Measurements from ENCODE around the gene CACNA1I. TPM values are rescaled to one million over a fixed set of nuclear protein-coding genes. Genes with fewer than 3 reads are reported as not detected.

CACNA1I gene
- total RNA-seq, 2 donors from 2014 or later: 0.05 to 0.09 TPM

DNA sequence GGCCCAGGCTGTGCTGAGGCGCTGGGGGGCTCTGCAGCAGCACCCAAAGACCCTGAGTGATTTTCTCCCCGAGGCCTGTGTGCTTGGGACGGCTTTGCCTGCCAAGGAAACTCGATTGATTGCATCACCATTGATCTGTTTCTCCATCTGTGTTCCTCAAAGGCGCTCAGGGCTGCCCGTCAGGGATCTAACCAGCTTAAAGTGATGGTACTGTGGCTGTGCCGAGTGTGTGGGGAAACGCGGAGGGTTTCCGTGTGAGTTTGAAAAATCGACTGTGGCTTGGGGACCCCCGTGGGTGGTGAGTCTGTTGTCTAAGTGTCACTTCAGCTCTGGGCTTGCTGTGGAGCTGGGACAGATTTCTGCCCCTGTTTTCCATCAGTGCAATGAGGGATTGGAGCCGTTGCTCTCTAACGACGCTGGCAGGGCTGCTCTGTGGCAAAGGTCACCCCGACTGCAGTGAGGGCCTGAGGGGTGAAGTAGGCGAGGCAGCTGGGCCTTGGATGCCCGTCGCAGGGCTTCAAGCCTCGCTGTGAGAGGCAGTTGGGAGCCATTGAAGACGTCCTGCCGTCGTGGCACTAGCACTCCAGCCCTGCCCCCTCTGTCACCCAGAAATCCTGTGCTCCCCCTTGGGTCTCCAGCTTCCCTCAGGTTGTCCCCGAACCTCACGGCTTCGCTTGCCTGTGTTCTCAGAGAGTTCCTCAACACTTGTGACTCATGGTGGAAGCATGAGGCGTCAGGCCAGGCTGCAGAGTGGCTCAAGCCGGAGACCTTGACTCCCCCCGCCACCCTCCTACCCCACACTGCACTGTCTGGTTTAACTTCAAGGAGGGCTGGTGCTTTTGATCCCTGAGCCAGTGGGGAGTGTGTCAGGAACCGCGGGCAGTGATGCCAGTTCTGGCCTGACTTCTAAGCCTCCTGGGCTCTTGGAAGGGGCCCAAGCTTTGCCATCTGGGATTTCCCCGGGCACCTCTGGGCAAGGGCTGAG lies 21.8 kb downstream of the CACNA1I start:
- intact Hi-C loops (cut with DNase I): no loop called here
- DNase-seq (ENCODE audit: low spot score): no peak

DNA sequence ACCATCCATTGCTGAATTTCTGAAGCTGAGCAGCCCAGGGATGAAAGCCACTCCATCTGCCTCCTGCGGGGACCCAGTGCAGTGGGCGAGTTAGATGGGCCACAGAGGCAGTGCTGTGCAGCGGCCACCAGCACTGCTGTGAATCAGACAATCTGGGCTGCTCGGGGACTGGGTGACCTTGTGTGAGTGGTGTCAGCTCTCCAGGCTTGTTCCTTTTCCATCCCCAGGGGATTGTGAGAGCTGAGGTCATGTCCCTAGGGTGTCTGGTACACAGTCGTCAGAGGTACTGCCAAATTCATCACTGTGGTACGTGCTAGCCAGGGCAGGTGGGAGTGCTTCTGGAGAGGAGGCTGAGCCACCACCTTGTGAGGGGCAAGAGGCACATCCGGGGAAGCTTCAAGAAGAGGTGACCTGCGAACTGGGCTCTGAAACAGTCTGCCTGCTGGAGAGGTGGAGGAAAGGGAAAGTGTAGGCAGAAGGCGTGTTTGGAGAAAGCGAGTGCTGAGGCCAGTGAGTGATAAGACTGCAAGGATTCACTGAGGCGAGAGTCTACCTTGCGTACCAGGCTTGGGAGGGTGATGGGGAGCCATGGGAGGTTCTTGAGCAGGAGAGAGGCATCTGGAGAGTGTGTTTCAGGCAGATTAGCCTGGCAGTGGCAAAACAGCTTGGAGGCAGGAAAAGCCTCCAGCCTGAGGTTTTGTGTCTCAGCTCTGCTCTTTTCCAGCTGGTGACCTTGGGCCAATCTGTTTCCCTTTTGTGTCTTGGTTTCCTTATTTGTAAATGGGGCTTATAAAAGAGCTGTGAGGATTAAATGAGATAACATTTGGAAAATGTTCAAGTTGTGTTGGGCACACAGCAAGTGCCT lies 22.7 kb downstream of the CACNA1I start:
- DNase-seq (ENCODE audit: low spot score): no peak
- intact Hi-C loops (cut with DNase I): no loop called here

DNA sequence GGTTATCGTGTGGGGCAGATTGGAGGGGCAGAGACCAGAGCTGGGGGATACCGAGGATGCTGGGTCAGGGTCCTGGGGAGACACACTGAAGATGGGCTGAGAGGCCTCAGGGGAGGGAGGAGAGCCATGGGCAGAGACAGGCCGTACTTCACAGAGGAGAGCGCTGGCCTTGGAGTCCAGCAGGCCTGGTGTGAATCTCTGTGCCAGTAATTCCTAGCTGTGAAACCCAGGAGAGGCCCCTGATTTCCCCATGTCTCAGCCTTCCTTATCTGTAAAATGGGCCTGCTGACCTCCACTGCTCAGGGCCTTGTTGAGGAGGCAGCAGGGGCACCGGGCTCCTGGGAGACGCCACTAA lies 23.4 kb downstream of the CACNA1I start:
- intact Hi-C loops (cut with DNase I): no loop called here
- DNase-seq (ENCODE audit: low spot score): no peak

DNA sequence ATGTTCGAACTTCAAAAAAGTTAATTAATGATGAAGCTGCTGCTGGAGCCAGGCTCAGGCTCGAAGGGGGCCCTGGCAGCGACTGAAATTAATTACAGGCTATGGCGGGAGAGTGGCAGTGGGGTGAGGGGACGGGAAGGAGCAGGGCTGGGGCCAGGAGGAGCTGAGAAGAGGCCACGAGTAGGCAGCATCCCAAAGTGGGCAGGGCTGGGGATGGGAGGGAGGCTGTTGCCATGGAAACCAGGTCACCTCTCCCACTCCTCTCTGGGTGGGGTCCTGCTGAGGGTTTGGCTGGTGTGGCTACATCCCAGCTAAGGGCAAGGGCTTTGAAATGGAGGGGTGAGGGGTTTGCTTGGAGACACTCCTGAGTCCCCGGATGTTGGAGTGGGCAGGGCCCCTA lies 23.9 kb downstream of the CACNA1I start:
- intact Hi-C loops (cut with DNase I): no loop called here

DNA sequence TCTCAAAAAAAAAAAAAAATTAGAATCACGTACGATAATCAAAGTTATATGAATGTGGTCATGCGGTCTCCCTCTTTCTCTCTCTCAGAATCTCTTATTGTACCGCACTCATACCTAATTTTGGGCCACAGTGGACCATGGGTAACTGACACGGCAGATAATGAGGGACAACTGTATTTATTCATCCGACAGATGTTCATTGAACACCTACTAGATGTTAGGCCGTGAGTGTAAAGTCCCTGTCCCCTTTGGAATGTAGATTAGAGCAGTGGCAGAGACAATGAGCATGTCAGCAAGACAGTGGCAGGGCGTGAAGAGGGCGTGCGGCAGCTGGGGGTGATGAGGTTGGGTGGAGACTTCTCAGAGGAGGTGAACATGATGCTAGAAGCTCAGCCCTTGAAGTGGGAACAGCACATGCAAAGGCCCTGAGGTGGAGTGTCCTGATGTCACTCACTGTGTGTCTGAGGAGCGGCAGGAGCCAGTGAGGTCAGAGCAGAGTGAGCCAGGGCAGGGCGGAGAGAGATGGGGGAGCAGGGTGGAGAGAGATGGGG lies 25.1 kb downstream of the CACNA1I start:
- intact Hi-C loops (cut with DNase I): no loop called here
- DNase-seq (ENCODE audit: low spot score): no peak

More for the DNA sequence above, 23.9 kb downstream of the CACNA1I start:
- no peak for DNase-seq (ENCODE audit: low spot score)

DNA sequence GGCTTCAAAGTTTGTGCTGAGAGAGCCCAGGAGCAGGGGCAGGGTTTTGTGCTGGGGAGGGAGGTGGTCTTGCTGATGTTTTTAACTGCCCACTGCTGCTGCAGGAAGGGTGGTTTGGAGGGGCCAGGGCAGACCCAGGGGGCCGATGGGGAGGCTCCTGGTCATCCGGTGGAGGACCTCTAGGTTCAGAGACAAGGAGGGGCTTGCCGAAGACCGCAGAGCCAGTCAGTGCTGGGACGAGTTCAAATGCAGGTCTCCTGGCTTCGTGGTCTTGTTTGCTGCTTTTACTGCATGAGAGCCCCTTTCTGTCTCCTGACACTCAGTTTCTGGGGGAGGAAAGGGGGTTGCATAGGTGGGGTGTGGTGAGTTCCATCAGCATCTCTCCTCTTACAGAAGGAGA lies 26.0 kb downstream of the CACNA1I start:
- no peak for DNase-seq (ENCODE audit: low spot score)
- intact Hi-C loops (cut with DNase I): no loop called here

DNA sequence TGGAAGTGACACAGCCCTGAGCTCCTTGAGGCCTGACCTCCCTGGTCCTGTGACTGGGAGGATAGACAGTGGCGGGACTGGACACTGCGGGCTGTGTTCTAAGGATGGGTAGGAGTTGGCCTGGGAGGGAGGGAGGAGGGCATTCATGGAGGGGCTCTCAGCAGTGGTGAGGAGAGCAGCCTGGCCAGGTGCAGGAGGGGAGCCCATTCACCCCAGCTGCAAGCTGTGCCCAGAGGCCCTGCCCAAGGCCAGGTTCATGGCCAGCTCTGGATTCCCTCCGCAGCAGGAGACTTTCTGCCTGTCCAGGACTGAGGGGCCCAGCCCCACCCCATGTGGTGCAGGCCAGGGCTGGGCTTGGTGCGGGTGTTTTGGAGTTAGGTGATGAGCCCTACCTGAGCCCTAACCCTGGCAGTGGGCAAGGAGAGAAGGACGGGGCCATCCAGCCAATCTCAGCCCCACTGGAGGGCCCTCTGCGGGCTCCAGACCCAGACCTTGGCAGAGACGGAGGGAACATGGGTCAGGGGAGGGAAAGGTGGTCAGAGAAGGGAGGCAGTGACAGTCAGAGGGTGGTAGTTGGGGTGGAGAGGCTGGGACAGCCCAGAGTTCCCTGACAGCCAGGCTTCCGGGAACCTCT lies 26.8 kb downstream of the CACNA1I start:
- intact Hi-C loops (cut with DNase I): no loop called here
- no peak for DNase-seq (ENCODE audit: low spot score)

DNA sequence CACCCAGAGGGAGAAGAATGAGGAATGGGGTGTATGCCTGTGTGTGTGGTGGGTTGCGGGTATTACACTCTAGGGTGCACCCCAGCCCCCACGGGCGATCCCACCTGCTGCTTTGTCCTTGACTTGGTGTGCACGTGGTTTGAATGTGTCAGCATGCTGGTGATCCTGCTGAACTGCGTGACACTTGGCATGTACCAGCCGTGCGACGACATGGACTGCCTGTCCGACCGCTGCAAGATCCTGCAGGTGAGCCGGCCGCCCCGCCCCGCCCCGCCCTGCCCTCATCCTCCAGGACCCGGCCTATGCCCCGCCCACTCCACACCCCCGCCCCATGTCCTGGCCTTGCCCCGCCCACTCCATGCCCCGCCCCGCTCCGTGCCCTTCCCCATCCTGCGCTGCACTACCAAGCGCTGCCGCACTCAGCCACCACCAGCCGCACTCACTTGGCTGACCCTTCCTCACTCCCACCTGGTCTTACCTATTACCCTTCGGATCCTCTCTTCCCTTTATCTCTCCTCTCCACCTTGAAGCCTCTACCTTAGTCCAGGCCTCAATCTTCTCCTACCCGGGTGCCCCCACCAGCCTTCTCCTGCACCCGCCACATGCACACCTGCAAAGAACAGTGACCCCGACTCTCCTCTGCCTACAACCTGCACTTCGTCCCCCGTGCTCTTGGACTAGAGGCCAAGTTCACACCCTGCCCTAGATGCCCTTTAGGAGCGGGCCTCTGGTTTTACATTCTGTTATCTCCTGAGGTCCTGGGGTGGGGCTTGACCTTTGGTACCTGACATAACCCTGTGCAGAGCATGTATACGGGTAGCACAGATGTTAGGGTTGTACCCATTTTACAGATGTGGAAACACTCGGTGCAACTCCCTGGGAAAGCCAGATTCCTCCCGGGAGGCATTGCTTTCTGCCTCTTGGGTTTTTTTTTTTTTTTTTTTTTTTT lies 27.7 kb downstream of the CACNA1I start:
- DNase-seq (ENCODE audit: low spot score): no peak
- intact Hi-C loops (cut with DNase I): no loop called here

DNA sequence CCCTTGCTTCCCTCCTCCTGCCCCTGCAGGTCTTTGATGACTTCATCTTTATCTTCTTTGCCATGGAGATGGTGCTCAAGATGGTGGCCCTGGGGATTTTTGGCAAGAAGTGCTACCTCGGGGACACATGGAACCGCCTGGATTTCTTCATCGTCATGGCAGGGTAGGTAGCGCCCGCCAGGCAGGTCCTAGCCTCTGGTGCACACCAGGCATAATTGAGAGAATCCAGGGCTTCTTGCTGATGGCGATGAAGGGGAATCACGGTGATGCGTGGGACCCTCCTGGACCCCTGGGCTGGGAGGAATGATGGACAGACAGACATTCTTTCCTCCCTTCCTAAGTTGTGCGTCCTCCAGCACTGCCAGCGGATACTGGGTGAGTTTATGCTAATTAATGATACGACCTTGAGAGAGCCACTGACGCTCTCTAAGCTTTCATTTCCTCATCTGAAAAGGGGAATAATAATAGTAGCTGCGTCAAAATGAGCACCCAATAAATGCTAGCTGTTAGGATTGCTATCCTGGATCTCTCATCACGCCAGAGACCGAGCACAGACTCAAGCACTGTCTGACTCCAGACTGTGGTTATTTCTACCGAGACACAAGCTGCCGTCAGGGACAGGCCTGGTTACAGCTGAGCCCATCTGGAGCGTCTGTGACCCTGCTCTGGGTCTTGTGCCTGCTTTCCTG lies 30.1 kb downstream of the CACNA1I start:
- no peak for DNase-seq (ENCODE audit: low spot score)
- intact Hi-C loops (cut with DNase I): no loop called here

DNA sequence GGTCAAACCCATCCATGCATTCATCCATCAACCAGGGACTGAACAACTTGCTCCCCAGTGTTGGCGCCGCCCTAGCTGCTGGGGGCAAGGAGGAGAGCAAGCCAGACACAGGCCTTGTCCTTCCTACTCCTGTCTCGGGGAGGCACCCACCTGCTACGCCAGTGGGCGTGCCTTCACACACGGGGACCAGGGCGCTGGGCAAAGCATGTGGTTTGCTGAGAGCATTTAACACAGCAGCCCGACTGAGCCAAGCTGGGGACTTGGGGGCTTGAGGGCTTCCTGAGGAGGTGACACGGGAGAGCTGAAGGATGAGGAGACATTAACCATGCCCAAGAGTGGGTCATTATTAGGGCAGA lies 30.6 kb downstream of the CACNA1I start:
- no peak for DNase-seq (ENCODE audit: low spot score)
- intact Hi-C loops (cut with DNase I): no loop called here

DNA sequence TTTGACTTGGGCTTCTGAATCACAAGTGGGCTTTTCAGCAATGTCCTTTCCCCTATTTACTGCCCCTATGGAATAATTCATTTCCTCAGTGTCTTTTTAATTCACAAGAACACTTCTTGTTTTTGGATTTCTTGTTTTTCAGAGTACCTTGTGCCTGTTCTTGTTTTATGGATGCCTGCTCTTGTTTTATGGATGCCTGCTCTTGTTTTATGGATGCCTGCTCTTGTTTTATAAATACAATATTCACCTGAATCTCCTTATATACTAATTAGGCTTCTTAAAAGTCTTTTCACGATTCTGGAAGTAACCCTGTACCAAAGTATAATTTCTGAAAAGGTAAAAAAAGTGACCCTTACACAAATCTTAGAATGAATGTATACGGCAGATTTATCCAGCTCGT lies 32.8 kb downstream of the CACNA1I start:
- DNase-seq (ENCODE audit: low spot score): no peak
- intact Hi-C loops (cut with DNase I): no loop called here

DNA sequence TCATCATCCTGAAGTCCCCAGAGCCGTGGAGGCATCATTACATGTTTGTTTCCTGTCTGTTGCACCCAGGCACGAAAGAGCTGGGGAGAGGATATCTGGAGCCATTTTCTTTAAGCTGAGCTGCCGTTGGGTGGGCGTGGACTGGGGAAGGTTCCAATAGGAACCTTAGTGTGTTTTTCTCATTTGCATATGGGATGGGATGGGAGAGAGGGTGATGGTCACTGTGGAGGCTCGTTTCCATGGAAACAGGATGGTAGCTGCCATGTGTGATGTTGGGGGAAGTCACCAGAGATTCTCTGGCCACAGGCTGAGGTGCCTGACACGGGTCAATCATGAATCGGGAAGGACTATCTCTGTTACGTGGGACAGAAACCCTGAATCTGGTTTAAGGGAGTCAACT lies 39.7 kb downstream of the CACNA1I start:
- DNase-seq (ENCODE audit: low spot score): no peak
- intact Hi-C loops (cut with DNase I): no loop called here

DNA sequence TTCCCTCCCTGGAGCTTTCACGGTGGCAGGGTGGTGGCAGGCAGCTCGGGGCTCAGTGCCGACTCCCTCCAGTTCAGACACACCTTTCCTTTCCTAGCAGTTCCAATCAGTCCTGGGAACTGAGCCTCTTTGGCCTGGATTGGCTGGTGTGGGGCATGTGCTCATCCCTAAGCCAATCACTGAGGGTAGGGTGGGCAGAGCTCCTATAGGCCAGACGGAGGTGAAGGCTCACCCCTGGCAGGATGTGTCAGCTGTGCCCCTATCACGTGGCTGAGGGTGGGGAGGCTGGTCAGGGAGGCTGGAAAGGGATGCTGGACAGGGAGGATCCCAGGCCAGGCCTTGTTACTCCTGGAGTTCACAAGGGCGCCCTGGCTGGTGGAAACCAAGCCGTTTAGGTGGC lies 40.2 kb downstream of the CACNA1I start:
- no peak for DNase-seq (ENCODE audit: low spot score)
- intact Hi-C loops (cut with DNase I): no loop called here

DNA sequence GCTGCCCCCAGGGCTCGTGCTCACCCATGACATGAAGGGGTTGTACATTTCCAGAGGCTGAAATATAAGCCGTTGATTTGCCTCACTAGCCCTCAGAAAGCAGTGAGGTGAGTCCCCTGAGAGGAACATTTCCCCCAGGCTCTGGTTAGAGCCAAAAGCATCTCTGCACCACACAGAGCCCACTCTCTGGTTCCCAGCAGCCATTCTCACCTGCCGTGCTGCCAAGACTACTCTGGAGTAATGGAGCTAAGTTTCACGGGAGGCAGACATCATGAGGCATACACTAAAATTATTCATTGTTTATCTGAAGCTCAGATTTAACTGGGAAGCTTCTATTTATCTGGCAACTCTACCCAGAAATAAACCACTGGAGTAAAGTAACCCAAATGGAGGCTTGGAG lies 40.8 kb downstream of the CACNA1I start:
- intact Hi-C loops (cut with DNase I): no loop called here
- DNase-seq (ENCODE audit: low spot score): no peak

DNA sequence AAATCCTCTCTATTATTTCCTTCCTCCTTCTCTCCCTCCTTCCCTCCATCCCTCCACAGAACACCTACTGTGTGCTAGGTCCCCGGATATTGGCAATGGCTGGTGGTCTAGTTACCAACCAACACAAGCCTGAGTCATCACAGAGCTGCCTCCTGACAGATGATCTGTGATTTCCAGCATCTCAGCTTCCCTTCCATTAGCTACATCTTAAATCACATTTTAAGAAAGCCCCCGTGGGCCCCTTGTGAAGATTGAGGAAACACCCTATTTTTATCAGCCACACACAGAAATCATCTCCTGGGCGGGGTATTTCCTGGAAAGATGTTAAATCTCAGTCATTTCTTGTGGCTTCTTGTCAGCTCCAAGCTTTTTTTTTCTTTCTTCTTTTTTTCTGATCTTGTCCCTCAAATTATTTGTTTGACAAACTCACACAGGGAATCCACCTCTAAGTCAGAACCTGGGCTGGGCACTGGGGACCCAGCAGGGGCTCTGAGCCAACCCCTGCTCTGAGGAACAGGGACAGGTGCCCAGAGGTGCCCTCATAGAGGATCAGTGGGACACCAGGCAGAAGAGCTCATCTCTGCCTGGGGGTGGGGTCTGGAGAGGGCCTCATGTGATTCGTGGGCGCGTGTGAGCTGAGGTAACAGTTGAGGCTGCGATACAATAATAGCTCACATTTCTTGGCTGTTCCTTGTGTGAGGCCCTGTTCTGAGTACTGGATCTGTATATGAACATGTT lies 42.4 kb downstream of the CACNA1I start:
- intact Hi-C loops (cut with DNase I): no loop called here
- no peak for DNase-seq (ENCODE audit: low spot score)

DNA sequence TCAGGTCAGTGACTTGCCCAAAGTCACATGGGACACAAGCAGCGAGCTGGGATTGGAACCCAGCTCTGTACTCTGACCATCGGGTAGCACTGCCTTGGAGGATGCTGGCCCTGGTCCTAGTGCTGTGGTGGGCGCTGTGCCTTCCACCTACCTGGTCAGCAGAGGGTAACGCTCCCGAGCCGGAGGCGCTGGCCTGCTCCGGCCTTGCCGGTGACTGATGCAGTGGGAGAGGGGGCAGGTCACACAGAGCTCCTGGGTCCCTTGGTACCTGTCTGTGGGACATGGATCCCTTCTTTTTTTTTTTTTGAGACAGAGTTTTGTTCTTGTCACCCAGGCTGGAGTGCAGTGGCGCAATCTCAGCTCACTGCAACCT lies 43.0 kb downstream of the CACNA1I start:
- DNase-seq (ENCODE audit: low spot score): no peak
- intact Hi-C loops (cut with DNase I): no loop called here

DNA sequence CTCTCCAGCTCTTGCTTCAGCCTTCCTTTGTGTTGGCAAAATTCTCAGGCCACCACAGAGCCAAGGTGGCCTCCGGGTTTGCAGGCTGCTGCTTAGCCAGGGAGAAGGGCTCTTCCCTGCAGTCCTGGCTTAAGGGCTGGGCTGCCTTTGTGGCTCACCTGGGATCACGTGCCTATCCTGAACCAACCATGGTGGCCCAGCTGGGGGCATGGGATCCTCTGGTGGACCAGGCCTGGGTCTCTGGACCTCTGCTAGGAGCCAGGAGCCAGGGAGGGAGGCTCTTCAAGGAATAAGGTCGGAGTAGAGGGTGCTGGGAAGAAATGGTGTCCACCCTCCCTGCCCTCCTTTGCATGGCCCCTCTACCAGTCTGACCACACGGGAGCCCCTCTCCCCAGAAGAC lies 43.9 kb downstream of the CACNA1I start:
- no peak for DNase-seq (ENCODE audit: low spot score)
- intact Hi-C loops (cut with DNase I): no loop called here

DNA sequence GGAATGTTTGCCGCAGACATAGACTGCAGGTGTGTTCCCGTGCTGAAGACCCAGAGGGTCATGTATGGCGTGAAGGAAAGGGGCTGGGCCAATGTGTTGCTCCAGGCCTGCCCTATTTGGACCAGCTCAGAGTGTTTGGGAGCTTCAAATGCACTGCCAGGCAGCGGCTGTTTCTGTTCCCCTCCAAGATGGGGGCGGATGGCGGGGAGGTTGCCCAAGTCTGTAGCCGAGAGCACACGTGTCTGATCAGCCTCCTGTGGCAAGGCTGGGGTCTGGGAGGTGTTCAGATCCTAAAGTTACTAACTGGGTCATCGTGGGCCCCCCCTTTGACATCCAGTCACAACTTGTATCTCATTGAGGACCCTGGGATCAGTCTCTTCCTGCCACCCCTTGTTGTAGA lies 45.5 kb downstream of the CACNA1I start:
- intact Hi-C loops (cut with DNase I): no loop called here

More for the DNA sequence above, 45.5 kb downstream of the CACNA1I start:
- DNase-seq (ENCODE audit: low spot score): no peak
